DND-41 (cell line): Measurements from ENCODE around the gene SBF1.

Source experiments
- ATAC-seq: fragments of 200-7000 bp; cut with Tn5 transposase; 3 replicates; pipeline ENCODE4 v1.9.1; 2021; ENCODE audit warnings: low read depth; ENCODE audit not compliant: insufficient read depth
- DNase-seq: peaks from one replicate; pipeline ENCODE4 v3.0.0-alpha.2; 2020
- H2AFZ ChIP-seq: 2 replicates; pipeline ENCODE4 v1.6.0; 2012; ENCODE audit warnings: low read depth, low read length
- H3K27ac ChIP-seq: 2 replicates; pipeline ENCODE4 v1.5.1; 2012; ENCODE audit warnings: low read length, inconsistent platforms
- H3K27me3 ChIP-seq: fragments of 200-600 bp; sonication (generic); 2 replicates; pipeline ENCODE4 v1.6.0; 2012; ENCODE audit warnings: low read length, mild to moderate bottlenecking, inconsistent platforms; ENCODE audit not compliant: insufficient read depth, poor library complexity
- H3K36me3 ChIP-seq: 2 replicates; pipeline ENCODE4 v1.5.1; 2012; ENCODE audit warnings: low read length, inconsistent platforms; ENCODE audit not compliant: insufficient read depth
- H3K4me1 ChIP-seq: 2 replicates; pipeline ENCODE4 v1.5.1; 2012; ENCODE audit warnings: mild to moderate bottlenecking, low read length; ENCODE audit not compliant: insufficient read depth
- H3K4me2 ChIP-seq: 2 replicates; pipeline ENCODE4 v1.6.0; 2012; ENCODE audit warnings: mild to moderate bottlenecking, moderate library complexity, low read length, inconsistent platforms; ENCODE audit not compliant: insufficient read depth
- H3K4me3 ChIP-seq, 2 experiments: fragments of 200-600 bp in 1 of 2; shearing (Covaris generic) in 1 of 2; 2 replicates each; pipeline ENCODE4 v1.5.1; 2012 to 2016; ENCODE audit warnings: inconsistent platforms in 2 of 2, low read length in 2 of 2, mild to moderate bottlenecking in 2 of 2, low read depth in 1 of 2, moderate library complexity in 1 of 2
- H3K79me2 ChIP-seq: 2 replicates; pipeline ENCODE4 v1.6.0; 2012; ENCODE audit warnings: low read length, inconsistent platforms; ENCODE audit not compliant: insufficient read depth
- H3K9ac ChIP-seq: 2 replicates; pipeline ENCODE4 v1.6.0; 2012; ENCODE audit warnings: low read depth, mild to moderate bottlenecking, inconsistent platforms, low read length, moderate library complexity
- H3K9me3 ChIP-seq: 2 replicates; pipeline ENCODE4 v1.5.1; 2012; ENCODE audit warnings: low read length, moderate library complexity, mild to moderate bottlenecking, inconsistent platforms; ENCODE audit not compliant: insufficient read depth, severe bottlenecking
- H4K20me1 ChIP-seq: 2 replicates; pipeline ENCODE4 v1.6.0; 2012; ENCODE audit warnings: low read length; ENCODE audit not compliant: insufficient read depth
- EZH2 ChIP-seq: IDR thresholded peaks from 3 replicates; pipeline ENCODE4 v1.6.1; 2012; ENCODE audit warnings: borderline replicate concordance, low read depth, mild to moderate bottlenecking, moderate library complexity, low read length, inconsistent platforms; ENCODE audit not compliant: severe bottlenecking
- TF ChIP-seq, protein P1 (sequence below): IDR thresholded peaks from 2 replicates; pipeline ENCODE4 v1.5.1; 2012; ENCODE audit warnings: borderline replicate concordance, low read length, moderate library complexity, mild to moderate bottlenecking; ENCODE audit not compliant: poor library complexity, severe bottlenecking; ENCODE audit errors: extremely low read depth

Gene SBF1

DNA sequence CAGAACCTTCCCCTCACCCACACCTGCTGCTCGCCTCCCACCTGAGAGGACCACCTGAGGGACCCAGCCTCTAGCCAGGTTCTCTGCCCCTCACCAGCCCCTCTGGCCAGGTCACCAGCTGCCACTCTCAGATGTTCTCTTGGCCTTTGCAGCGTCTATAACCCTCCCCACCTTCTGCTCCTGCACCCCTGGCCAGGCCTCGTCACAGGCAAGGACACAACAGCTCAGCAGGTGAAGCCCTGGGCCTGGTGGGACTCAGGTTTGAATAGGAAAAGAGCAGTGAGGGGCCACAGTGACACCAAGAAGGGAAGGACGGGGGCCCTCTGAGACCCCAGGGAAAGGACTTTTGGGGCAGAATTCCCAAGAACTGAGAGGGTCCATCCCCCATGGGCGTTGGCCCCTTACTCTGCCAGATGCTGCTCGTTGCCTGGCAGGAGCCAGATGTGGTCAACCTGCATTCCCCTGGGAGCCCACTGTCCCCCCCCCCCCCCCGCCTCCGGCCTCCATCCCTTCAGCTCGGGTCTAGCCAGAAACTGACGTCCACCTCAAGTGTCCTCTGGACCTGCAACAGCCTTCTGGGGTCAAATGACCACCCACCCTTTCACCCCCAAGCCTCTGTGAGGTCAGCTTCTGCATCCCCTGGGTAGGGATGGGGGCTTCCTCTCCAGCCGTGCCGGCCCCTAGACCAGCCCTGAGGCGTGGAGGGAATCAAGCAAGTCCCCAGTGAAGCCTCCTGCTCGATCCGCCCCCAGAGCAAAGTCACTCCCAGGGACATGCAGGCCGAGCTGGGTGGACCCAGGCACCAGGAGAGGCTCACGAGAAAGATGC lies 28.7 kb downstream of the SBF1 start:
- Histone ChIP-seq H3K79me2 (peaks cover 3% of the 10 kb centered on the region; the same call in 1 of the 2 replicates), H3K4me1 (peaks cover 5% of the 10 kb centered on the region; the same call in 1 of the 2 replicates), H3K27ac (peak overlapping the region; percentile 2; the same call in 1 of the 2 replicates), H3K9me3 (no peaks in the 10 kb centered on the region), H4K20me1 (peaks cover 48% of the 10 kb centered on the region), H3K4me2 (no peak overlapping the region), H3K4me3 (no peak overlapping the region), H3K9ac (no peak overlapping the region), H3K36me3 (peaks cover 84% of the 10 kb centered on the region), H3K27me3 (no peaks in the 10 kb centered on the region), H2AFZ (no peak overlapping the region)
- DNase-seq (no peak), ATAC-seq (no peak)
- TF ChIP-seq, protein P1, sequence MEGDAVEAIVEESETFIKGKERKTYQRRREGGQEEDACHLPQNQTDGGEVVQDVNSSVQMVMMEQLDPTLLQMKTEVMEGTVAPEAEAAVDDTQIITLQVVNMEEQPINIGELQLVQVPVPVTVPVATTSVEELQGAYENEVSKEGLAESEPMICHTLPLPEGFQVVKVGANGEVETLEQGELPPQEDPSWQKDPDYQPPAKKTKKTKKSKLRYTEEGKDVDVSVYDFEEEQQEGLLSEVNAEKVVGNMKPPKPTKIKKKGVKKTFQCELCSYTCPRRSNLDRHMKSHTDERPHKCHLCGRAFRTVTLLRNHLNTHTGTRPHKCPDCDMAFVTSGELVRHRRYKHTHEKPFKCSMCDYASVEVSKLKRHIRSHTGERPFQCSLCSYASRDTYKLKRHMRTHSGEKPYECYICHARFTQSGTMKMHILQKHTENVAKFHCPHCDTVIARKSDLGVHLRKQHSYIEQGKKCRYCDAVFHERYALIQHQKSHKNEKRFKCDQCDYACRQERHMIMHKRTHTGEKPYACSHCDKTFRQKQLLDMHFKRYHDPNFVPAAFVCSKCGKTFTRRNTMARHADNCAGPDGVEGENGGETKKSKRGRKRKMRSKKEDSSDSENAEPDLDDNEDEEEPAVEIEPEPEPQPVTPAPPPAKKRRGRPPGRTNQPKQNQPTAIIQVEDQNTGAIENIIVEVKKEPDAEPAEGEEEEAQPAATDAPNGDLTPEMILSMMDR, result no peak
- no peak for TF ChIP-seq EZH2

DNA sequence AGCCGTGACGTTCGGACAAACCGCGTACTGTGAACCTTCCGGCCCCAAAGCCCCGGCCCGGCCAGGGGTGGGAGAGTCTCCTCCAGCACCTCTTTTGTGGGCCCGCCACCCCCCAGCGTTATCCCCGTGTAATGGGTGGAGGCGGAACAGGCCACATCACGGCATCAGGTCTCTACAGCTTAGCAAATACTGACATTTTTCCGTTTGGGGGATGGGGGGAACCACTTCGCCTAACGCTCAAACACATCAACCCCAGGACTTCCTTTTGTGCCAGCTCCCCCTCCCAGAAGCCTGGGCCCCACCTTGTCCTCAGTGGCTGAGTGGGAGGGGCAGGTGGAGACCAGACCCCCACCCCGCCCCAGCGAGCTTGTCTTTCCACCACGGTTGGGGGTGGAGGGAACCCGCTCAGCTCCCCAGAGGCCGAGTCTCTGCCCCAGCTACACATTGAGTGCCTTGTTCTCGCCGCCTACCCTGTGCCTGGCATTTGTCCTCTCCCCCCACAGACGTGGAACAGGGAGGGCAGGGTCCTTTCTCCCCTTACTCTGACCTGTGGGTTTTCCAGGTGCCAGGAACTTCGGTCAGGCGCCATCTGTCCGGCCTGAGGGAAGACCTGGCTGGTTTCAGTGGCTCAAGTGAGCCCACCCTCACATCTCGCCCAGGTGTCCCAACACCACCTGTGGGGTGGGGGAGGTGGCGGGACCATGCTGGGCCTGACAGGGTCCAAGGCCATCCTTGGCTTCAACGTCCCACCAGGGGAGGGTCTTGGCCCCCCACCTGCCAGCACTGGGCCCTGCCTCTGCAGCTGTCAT lies 29.6 kb downstream of the SBF1 start:
- H3K4me2 ChIP-seq, result no peak overlapping the region
- H3K9ac ChIP-seq, result no peak overlapping the region
- peaks cover 5% of the 10 kb centered on the region; the same call in 1 of the 2 replicates for H3K4me1 ChIP-seq

DNA sequence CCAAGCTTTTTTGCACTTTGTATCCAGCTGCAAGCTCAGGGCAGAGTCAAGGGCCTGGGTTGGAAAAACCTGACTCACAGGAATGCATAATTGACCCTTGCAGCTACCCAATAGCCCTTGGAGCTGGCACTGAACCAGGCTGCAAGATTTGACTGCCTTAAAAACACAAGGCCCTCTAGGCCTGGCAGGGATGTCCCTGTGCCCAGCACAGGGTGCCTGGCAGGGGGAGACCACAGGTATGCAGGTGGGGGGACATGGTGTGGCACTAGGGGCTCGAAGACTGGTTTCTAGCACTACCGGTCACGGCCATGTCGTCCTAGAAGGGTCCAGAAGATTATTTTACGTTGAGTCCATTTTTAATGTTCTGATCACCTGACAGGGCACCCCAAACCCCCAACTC lies 30.2 kb downstream of the SBF1 start:
- peaks cover 5% of the 10 kb centered on the region; the same call in 1 of the 2 replicates for H3K4me1 ChIP-seq
- H3K4me3 ChIP-seq, result no peak overlapping the region
- H4K20me1 ChIP-seq, result peaks cover 53% of the 10 kb centered on the region
- no peak overlapping the region for H3K27ac ChIP-seq
- H3K9me3 ChIP-seq, result no peaks in the 10 kb centered on the region
- DNase-seq, result no peak
- ATAC-seq, result no peak
- no peak overlapping the region for H3K9ac ChIP-seq
- TF ChIP-seq EZH2, result no peak
- TF ChIP-seq, protein P1, result no peak
- no peak overlapping the region for H3K4me2 ChIP-seq
- H3K79me2 ChIP-seq, result no peaks in the 10 kb centered on the region
- peaks cover 85% of the 10 kb centered on the region for H3K36me3 ChIP-seq
- no peaks in the 10 kb centered on the region for H3K27me3 ChIP-seq
- no peak overlapping the region for H2AFZ ChIP-seq

More for the DNA sequence above, 29.6 kb downstream of the SBF1 start:
- no peak overlapping the region for H2AFZ ChIP-seq
- DNase-seq, result peak; percentile 47
- H3K4me3 ChIP-seq, result no peak overlapping the region
- peaks cover 85% of the 10 kb centered on the region for H3K36me3 ChIP-seq
- no peaks in the 10 kb centered on the region for H3K27me3 ChIP-seq
- no peaks in the 10 kb centered on the region for H3K9me3 ChIP-seq
- H4K20me1 ChIP-seq, result peaks cover 53% of the 10 kb centered on the region
- H3K27ac ChIP-seq, result peak overlapping the region; percentile 42; the same call in 1 of the 2 replicates
- H3K79me2 ChIP-seq, result 0 out of 2 replicates have a peak, but pooled peaks cover under 1% of the 10 kb centered on the region
- TF ChIP-seq, protein P1, result no peak
- TF ChIP-seq EZH2, result no peak
- ATAC-seq, result peak; percentile 30; the same call in 2 of the 3 replicates
